Immature natural killer cell (primary cell): Measurements from ENCODE around the gene NFKBIE. TPM values are rescaled to one million over a fixed set of nuclear protein-coding genes. Genes with fewer than 3 reads are reported as not detected.

Experiments used
- DNase-seq, 3 donors: peaks; one replicate each; pipeline ENCODE4 v3.0.0; 2022; ENCODE audit warnings: mixed read lengths in 1 of 3
- H3K27ac Mint-ChIP-seq, 6 donors: one replicate each; pipeline ENCODE4 v1.8.0; 2020; ENCODE audit warnings: mixed read lengths in 6 of 6, mild to moderate bottlenecking in 5 of 6, inconsistent platforms in 4 of 6, moderate library complexity in 3 of 6
- H3K27me3 Mint-ChIP-seq, 3 donors: one replicate each; pipeline ENCODE4 v1.8.0; 2020 to 2021; ENCODE audit warnings: low read depth in 3 of 3, mild to moderate bottlenecking in 3 of 3, mixed read lengths in 3 of 3, moderate library complexity in 3 of 3, inconsistent platforms in 1 of 3
- H3K36me3 Mint-ChIP-seq, 3 donors: one replicate each; pipeline ENCODE4 v1.8.0; 2020; ENCODE audit warnings: mixed read lengths in 3 of 3, inconsistent platforms in 2 of 3, mild to moderate bottlenecking in 2 of 3
- H3K4me1 Mint-ChIP-seq, 2 donors: one replicate each; pipeline ENCODE4 v1.8.0; 2020; ENCODE audit warnings: inconsistent platforms in 2 of 2, mild to moderate bottlenecking in 2 of 2, mixed read lengths in 2 of 2, moderate library complexity in 1 of 2
- H3K4me3 Mint-ChIP-seq, 5 donors: one replicate each; pipeline ENCODE4 v1.8.0; 2020; ENCODE audit warnings: mild to moderate bottlenecking in 5 of 5, mixed read lengths in 5 of 5, inconsistent platforms in 3 of 5, moderate library complexity in 3 of 5
- H3K9me3 Mint-ChIP-seq, 6 donors: one replicate each; pipeline ENCODE4 v1.8.0; 2020; ENCODE audit warnings: mild to moderate bottlenecking in 6 of 6, mixed read lengths in 6 of 6, inconsistent platforms in 4 of 6, moderate library complexity in 3 of 6
- polyA plus RNA-seq, 3 donors: library from polyadenylated mRNA; unstranded; fragments of 300-500 nt; fragmentation: Illumina TruSeq; gene quantifications; one replicate each; pipeline ENCODE4 v1.2.3, GENCODE V29; 2021

NFKBIE gene
- polyA plus RNA-seq, 3 donors from 2014 or later, result 3.8 to 8.4 (median 8.3) TPM

DNA sequence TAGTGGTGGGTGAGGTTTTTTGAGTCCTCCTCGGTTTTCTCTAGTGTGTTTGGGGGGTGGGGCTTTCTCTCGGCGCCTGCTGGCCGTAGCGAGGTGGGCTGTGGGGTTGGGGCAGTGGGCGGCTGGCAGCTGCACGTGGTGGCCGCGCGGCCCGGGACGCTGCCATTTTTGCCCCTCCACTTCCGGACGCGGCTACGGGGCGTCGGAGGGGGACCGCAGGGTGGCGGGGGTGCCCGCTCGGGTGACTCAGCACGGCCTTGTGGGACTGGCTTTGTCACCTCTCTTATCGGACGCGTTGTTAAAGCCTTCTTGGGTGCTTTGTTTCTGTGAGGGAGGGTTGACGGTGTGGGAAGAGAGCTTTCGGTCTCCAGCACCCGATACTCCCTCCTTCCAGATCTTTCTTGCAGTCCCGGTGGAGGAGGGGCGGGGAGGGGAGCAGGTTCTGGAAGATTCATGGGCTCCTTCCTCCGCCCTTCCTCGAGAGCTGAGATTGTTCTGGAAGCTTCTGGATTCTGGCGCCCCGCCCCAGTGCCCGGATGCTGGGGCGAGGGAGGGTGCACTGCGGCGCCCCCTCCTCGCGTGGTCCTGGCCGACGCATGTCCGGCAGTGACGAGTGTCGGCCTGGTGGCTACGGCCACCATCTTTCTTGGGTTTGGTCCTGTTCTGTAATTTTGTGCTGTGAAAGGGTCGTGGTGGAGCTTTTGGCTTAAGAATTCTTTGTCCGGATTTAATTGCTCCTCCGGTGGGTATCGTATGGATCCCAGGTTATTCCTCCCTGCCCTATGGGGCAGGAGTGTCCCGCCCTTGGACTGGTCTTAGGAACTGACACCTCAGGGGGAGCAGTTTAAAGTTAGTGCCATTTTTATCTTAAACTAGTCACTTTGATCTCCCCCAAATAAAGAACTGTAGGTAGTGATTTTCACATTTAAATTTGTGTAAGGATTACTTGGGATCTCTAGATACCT is 17.7 kb downstream of the NFKBIE start:
- Mint-ChIP-seq H3K27me3 (peaks cover 18 to 31% (median 26%) of the 10 kb centered on the region in 3 donors), H3K4me1 (peaks cover 36 to 46% of the 10 kb centered on the region in 2 donors), H3K4me3 (peak overlapping the region; percentile 93 to 100 (median 98)), H3K9me3 (no peaks in the 10 kb centered on the region), H3K36me3 (peaks cover 13 to 32% (median 20%) of the 10 kb centered on the region in 3 donors), H3K27ac (peak overlapping the region; percentile 95 to 97 (median 96))
- peak; percentile 92 to 94 (median 94) for DNase-seq

DNA sequence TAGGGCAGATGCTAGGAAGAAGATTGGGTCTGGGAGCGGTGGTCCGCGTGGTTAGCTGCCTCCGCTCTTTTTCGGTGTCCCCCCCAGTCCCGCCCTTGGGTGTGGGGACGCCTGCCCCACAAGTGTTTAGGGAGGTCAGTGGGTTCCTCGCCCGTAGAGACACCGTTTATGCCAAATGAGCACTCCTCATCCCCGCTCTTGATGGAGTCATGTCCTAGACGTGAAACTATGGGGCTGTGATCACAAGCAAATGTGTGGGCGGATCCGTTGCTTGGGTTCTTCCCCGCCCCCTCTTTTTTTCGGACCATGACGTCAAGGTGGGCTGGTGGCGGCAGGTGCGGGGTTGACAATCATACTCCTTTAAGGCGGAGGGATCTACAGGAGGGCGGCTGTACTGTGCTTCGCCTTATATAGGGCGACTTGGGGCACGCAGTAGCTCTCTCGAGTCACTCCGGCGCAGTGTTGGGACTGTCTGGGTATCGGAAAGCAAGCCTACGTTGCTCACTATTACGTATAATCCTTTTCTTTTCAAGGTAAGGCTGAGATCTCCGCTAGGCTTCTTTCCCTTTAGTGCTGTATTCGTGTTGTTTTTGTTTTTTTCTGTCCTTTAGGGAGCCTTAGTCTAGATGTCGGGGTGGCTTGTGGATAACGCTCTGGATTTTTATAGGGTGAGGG is 18.6 kb downstream of the NFKBIE start, which contains the start of gene HSP90AB1:
Gene HSP90AB1 (plus strand): TSS at position 439 of the 675 bp plus-strand sequence. CDS start 1,529 bp downstream, outside the sequence.
- peaks cover 36 to 41% of the 10 kb centered on the region in 2 donors for H3K4me1 Mint-ChIP-seq

DNA sequence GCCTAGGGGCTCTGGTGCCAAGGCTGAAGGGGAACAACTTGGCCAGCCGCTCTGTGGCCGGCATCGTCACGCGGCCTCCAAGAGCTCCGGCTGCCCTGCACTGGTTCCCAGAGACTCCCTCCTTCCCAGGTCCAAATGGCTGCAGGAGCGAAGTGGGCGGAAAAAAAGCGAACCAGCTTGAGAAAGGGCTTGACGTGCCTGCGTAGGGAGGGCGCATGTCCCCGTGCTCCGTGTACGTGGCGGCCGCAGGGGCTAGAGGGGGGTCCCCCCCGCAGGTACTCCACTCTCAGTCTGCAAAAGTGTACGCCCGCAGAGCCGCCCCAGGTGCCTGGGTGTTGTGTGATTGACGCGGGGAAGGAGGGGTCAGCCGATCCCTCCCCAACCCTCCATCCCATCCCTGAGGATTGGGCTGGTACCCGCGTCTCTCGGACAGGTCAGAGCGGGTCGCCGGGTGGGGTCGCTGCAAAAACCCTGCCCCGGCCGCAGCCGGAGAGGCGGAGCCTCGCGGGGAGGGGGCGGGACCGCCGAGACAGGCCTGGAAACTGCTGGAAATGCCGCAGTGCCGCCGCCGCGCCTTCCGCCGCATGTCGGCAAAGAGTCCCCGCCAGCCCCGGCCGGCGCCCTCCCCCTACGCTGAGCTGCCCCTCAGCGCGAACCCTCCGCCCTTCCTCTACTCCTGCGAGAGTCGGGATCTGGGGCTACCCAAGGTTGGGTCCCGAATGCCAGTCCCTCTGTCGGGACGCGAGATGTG is 19.3 kb downstream of the NFKBIE start:
- H3K4me1 Mint-ChIP-seq, result peaks cover 34 to 36% of the 10 kb centered on the region in 2 donors
- H3K9me3 Mint-ChIP-seq, result no peaks in the 10 kb centered on the region
- H3K36me3 Mint-ChIP-seq, result peaks cover 5 to 18% (median 9%) of the 10 kb centered on the region in 3 donors
- H3K4me3 Mint-ChIP-seq, result peak overlapping the region; percentile 93 to 100 (median 98)
- H3K27me3 Mint-ChIP-seq, result peaks cover 18 to 31% (median 26%) of the 10 kb centered on the region in 3 donors
- peak overlapping the region; percentile 95 to 97 (median 96) for H3K27ac Mint-ChIP-seq
- peak; percentile 78 to 81 (median 79) for DNase-seq

More for the DNA sequence above, 18.6 kb downstream of the NFKBIE start, which contains the start of gene HSP90AB1:
- peaks cover 18 to 31% (median 26%) of the 10 kb centered on the region in 3 donors for H3K27me3 Mint-ChIP-seq
- H3K9me3 Mint-ChIP-seq, result no peaks in the 10 kb centered on the region
- peak within 1 kb of the TSS; percentile 93 to 100 (median 98) for H3K4me3 Mint-ChIP-seq
- H3K36me3 Mint-ChIP-seq, result peaks cover 8 to 25% (median 16%) of the 10 kb centered on the region in 3 donors
- peak; percentile 93 to 95 (median 93) for DNase-seq
- peak within 1 kb of the TSS; percentile 95 to 97 (median 96) for H3K27ac Mint-ChIP-seq

DNA sequence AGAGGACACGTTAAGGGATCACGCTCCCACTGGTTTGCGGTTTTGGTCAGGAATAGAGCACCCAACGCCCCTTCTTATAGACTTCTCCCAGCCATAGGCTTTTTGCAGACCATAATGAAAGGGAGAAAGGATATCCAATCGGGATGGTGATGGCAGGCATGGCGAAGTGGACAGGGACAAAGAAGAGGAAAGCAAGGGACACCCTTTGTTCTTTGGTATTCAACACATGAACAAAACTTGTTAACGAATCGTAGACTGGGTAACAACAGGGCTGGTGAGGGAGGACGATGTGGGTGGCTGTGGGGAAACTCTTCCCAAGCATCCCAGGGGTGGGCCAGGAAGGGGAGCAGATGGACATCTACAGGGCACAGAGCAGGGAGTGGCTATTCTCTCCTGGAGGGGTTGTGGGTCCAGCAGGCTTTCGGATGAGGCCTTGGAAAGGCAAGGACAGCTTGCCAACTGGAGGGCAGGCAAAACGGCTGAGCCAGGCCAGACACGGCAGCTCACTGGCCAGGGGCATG is 19.9 kb downstream of the NFKBIE start:
- H3K4me3 Mint-ChIP-seq, result peak overlapping the region; percentile 93 to 100 (median 98)
- H3K27ac Mint-ChIP-seq, result peak overlapping the region; percentile 86 to 97 (median 90)
- H3K9me3 Mint-ChIP-seq, result no peaks in the 10 kb centered on the region
- no peak for DNase-seq
- peaks cover 18 to 31% (median 26%) of the 10 kb centered on the region in 3 donors for H3K27me3 Mint-ChIP-seq
- peaks cover 34 to 36% of the 10 kb centered on the region in 2 donors for H3K4me1 Mint-ChIP-seq
- peaks cover 5 to 16% (median 5%) of the 10 kb centered on the region in 3 donors for H3K36me3 Mint-ChIP-seq

DNA sequence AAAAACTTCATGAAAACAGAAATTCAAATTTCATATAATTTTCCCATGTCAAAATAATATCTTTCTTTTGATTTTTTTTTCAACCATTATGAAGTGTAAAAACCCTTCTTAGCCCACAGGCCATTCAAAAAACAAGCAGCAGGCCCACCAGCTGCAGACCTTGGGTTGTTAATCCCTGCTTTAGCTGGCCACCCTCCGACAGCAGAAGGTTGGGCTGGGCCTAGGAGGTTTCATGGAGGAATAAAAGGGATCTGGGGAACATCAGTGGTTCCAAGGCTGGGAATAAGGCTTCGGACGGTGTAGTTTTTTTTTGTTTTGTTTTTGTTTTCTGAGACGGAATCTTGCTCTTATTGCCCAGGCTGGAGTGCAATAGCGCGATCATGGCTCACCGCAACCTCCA is 22.0 kb downstream of the NFKBIE start:
- Mint-ChIP-seq H3K9me3 (no peaks in the 10 kb centered on the region), H3K4me3 (no peak overlapping the region), H3K4me1 (peaks cover 17 to 23% of the 10 kb centered on the region in 2 donors), H3K27ac (no peak overlapping the region), H3K36me3 (no peaks in the 10 kb centered on the region), H3K27me3 (peaks cover 18 to 25% (median 22%) of the 10 kb centered on the region in 3 donors)
- no peak for DNase-seq

DNA sequence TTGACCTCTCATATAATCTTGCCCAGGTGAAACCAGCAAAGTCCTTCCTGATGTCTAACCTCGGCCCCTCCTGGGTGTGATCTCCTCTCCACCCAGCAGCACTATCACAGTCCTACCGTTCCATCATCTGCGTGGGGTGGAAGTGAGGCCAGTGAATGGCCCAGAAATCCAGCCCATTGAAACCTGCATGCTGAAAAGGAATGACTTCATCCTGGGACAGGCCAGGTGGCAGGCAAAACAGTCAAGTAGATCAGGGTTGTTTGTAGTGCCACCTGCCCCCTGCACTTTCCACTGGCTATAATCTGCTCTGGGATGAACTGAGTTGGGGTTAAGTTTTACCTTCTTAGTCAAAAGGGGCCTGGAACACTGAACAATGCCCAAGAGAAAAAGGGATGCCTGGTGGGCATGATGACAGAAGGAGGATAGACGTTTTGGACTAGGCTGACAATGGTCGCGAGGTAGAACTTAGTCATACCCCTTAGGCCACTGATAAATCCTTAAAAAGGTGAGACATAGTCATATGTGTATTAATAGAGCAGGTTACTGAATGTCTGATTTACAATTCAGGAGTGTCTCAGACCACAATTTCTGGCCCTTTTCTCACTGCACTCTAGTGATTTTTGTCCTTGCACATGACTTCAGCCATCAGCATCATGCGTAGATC is 26.5 kb downstream of the NFKBIE start:
- H3K36me3 Mint-ChIP-seq, result no peaks in the 10 kb centered on the region
- peak overlapping the region; percentile 85 to 93 (median 89) for H3K4me3 Mint-ChIP-seq
- H3K9me3 Mint-ChIP-seq, result no peaks in the 10 kb centered on the region
- H3K27ac Mint-ChIP-seq, result peak overlapping the region in 5 of 6 donors; percentile 68 to 93 (median 77)
- H3K27me3 Mint-ChIP-seq, result peaks cover 0 to 2% (median 2%) of the 10 kb centered on the region in 3 donors
- DNase-seq, result no peak
- peaks cover 16% of the 10 kb centered on the region in 2 donors for H3K4me1 Mint-ChIP-seq

DNA sequence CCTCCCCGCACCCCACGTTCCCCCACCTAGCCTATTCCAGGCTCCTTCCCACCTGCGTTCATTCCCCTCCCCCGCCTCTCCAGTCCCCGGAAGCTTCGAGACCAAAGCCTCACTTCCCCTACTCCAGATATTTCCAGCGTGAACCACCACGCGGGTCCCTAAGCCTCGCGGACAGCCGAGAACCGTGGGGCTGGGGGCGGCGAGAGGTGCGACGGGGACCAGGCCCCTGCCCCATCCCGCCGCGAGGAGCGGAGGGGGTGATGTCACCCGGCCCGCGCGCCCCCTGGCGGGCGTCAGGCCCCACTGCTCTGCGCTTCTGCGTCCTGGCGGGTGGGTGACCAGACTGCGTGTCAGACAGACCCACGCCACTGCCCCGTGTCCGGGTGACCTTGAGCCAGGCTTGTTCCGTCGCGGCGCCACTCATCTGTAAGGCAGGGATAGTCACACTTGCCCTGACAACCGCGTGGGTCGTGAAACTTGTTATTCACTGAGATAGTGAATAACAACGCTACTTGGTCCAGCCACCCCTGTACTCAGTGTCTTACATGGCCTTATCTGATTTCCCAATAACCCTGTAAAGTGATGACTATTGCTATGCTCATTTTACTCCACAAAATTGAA is 27.4 kb downstream of the NFKBIE start:
- H3K4me1 Mint-ChIP-seq, result peaks cover 16% of the 10 kb centered on the region in 2 donors
- no peaks in the 10 kb centered on the region for H3K9me3 Mint-ChIP-seq
- peak overlapping the region; percentile 77 to 96 (median 90) for H3K27ac Mint-ChIP-seq
- H3K27me3 Mint-ChIP-seq, result peaks cover 0 to 3% (median 2%) of the 10 kb centered on the region in 3 donors
- peak overlapping the region; percentile 85 to 93 (median 89) for H3K4me3 Mint-ChIP-seq
- no peaks in the 10 kb centered on the region for H3K36me3 Mint-ChIP-seq
- DNase-seq, result peak; percentile 78 to 81 (median 79)

DNA sequence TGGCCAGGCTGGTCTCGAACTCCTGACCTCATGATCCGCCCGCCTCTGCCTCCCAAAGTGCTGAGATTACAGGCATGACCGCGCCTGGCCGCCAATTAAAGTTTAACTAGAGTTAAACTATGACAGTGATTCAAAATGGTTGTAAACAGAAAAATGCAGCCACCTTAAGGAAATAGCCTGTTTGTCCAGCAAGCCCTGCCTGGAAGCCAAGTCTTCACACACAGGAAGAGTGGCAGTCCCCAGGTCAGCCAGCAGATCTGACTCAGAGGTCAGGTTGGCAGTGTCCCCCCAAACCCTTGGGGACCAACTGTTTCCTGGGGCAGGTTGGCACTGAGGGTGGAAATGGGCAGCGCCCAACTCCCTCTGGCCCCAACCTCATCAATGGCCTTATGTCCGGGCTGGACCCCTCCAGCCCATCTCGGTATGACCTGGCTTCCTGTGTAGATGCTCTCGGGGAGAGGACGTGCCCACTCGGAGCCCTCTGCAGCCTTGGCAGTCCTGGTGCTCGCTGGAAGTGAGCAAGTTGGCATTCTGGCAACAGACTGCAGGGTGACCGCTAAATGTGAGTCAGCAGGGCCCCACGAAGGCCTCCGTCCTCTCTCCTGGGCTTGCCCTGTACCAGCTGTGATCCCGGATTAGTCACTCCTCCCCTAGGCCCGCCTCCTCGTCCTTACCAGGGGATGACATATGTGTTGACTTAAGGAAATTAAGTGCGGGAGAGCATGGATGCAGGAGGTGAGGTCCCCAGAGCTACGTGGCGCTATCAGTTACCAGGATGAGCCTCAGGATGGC is 28.1 kb downstream of the NFKBIE start:
- H3K4me1 Mint-ChIP-seq, result peaks cover 16% of the 10 kb centered on the region in 2 donors
- no peaks in the 10 kb centered on the region for H3K9me3 Mint-ChIP-seq
- peak overlapping the region; percentile 85 to 93 (median 89) for H3K4me3 Mint-ChIP-seq
- DNase-seq, result peak; percentile 59 to 67 (median 60)
- peaks cover 0 to 4% (median 2%) of the 10 kb centered on the region in 3 donors for H3K27me3 Mint-ChIP-seq
- peak overlapping the region; percentile 77 to 96 (median 90) for H3K27ac Mint-ChIP-seq
- no peaks in the 10 kb centered on the region for H3K36me3 Mint-ChIP-seq

DNA sequence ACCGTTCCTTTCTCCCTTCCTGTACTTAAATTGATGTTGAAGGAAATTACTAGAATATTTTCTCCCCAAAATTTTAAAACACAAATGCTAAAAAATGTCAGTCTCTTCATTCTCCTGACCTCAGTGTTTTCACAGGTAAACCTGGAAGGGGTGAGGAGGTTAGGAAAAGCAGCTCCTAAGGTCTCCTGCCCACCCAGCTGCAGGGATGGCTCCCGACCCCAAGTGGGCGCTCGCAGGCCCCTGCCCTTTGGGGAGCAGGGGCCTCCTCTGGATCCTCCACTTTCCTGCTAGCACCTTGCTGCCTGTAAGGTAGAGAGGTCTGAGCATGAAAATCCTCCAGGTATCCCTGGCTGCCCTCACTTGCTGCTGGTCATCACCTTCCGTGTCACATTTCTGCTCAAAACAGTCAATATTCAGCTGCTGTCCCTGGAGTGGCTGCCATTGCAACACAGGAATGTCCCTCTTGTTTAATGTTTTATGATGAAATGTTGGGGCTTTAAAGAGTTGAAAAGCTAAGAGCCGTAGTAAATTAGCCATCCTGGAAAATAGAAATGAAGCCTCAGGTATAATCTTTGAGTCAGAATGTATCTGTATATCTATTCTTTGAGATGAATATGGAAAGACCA is 29.3 kb downstream of the NFKBIE start:
- Mint-ChIP-seq H3K9me3 (no peaks in the 10 kb centered on the region), H3K4me3 (peak overlapping the region in 1 of 5 donors; percentile 27), H3K4me1 (peaks cover 16% of the 10 kb centered on the region in 2 donors), H3K27me3 (peaks cover 0 to 5% (median 2%) of the 10 kb centered on the region in 3 donors), H3K27ac (peak overlapping the region in 1 of 6 donors; percentile 67), H3K36me3 (no peaks in the 10 kb centered on the region)
- DNase-seq, result no peak

DNA sequence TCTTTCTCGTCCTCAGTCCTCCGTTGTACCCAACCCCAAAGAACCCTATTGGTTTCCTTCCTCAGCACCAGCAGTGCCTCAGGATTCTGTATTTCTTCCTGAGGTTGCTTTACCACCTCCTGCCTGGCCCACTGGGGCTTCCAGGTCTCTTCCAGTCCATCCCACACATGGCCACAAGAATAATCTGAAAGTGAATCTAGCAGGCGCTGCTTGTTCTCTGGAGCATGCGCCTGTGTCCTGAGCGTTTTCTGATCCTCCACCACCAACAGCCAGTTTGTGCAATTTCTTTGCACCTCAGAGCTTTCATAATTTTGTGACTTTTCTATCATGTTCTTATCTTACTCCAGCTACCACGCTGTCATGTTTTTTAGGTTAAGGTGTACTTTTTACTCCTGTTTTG is 30.1 kb downstream of the NFKBIE start:
- H3K36me3 Mint-ChIP-seq, result no peaks in the 10 kb centered on the region
- H3K9me3 Mint-ChIP-seq, result no peaks in the 10 kb centered on the region
- peak overlapping the region in 1 of 5 donors; percentile 1 for H3K4me3 Mint-ChIP-seq
- no peak for DNase-seq
- peaks cover 0 to 5% (median 2%) of the 10 kb centered on the region in 3 donors for H3K27me3 Mint-ChIP-seq
- H3K27ac Mint-ChIP-seq, result peak overlapping the region in 3 of 6 donors; percentile 46 to 69 (median 59)
- H3K4me1 Mint-ChIP-seq, result peaks cover 16% of the 10 kb centered on the region in 2 donors
